ENCODE results near the gene C1QB. TPM values are rescaled to one million over a fixed set of nuclear protein-coding genes. Genes with fewer than 3 reads are reported as not detected.

C1QB gene
- total and polyA plus RNA-seq, 4 donors = 93.9 to 335 (median 143) TPM

DNA sequence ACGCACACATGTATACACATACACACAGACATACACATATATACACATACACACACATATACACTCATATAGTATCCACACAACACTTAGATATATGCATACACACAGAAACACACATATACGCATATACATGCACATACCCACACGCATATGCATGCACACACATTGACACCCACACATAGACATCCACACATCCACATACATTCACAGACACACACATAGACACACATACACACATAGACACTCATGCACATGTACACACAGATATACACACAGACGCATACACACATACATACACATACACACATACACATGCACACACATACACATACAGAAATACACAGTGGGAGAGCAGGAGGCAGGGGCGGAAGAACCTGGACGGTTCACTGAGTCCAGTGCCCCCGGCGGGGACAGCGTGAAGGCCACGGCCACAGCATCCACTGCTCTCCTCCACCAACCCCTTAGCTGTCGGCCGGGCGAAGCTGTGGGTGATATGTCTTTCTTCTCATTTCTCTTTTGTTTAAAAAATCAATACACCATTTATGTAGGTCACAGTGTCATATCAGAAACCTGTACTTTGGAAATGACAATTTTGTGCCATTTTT is 2.8 kb upstream of the C1QB start:
- WGBS = 94% methylated on average over 13 of the region's 13 CpGs
- Histone ChIP-seq H3K9me3 (ENCODE audit: control insufficient read depth in 4 of 4, low read length in 3 of 4) (no peaks in the 10 kb centered on the region), H3K27ac (ENCODE audit: low read depth in 1 of 2, low read length in 2 of 2) (no peak overlapping the region), H3K9ac (ENCODE audit: low read depth in 1 of 2, low read length in 2 of 2) (no peak overlapping the region), H3K27me3 (ENCODE audit: control insufficient read depth in 4 of 4, insufficient read depth in 4 of 4, low read length in 3 of 4) (no peaks in the 10 kb centered on the region), H3K36me3 (ENCODE audit: control insufficient read depth in 4 of 4, insufficient read depth in 3 of 4, low read depth in 1 of 4, low read length in 3 of 4) (no peaks in the 10 kb centered on the region), H3K4me1 (ENCODE audit: control insufficient read depth in 4 of 4, insufficient read depth in 4 of 4, low read length in 3 of 4) (no peaks in the 10 kb centered on the region), H3K4me3 (ENCODE audit: low read depth in 1 of 3, low read length in 3 of 3) (no peak overlapping the region)
- no peak for DNase-seq (ENCODE audit: low spot score)
- TF ChIP-seq HNF4G (IDR thresholded peaks at IDR 0.05) = no peak
- TF ChIP-seq GABPA (IDR thresholded peaks at IDR 0.05 in 1 of 2, conservative IDR thresholded peaks at IDR 0.05 in 1 of 2) = no peak
- TF ChIP-seq NR2F2 (IDR thresholded peaks at IDR 0.05) = no peak
- TF ChIP-seq REST (IDR thresholded peaks at IDR 0.05) = no peak
- no peak for TF ChIP-seq ATF3 (IDR thresholded peaks at IDR 0.05)
- TF ChIP-seq EGR1 (IDR thresholded peaks at IDR 0.05; ENCODE audit: low read depth in 2 of 2) = no peak
- TF ChIP-seq FOXA2 (IDR thresholded peaks at IDR 0.05) = no peak
- TF ChIP-seq SP1 (IDR thresholded peaks at IDR 0.05) = no peak
- TF ChIP-seq, protein P1, sequence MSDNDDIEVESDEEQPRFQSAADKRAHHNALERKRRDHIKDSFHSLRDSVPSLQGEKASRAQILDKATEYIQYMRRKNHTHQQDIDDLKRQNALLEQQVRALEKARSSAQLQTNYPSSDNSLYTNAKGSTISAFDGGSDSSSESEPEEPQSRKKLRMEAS (IDR thresholded peaks at IDR 0.05) = no peak
- no peak for TF ChIP-seq ZBTB33 (IDR thresholded peaks at IDR 0.05)
- TF ChIP-seq CTCF (IDR thresholded peaks at IDR 0.05; ENCODE audit: low read depth, low read length, missing input control) = no peak
- TF ChIP-seq FOXA1 (IDR thresholded peaks at IDR 0.05) = no peak
- no peak for TF ChIP-seq HNF4A (conservative IDR thresholded peaks at IDR 0.05)
- no peak for TF ChIP-seq TAF1 (conservative IDR thresholded peaks at IDR 0.05)
- no peak for TF ChIP-seq RAD21 (IDR thresholded peaks at IDR 0.05)
- no peak for TF ChIP-seq RXRA (IDR thresholded peaks at IDR 0.05)
- no peak for TF ChIP-seq JUND (IDR thresholded peaks at IDR 0.05)
- TF ChIP-seq YY1 (IDR thresholded peaks at IDR 0.05) = no peak

All from liver (tissue), 9 donors.